IgD-negative memory B cell (primary cell): Measurements from ENCODE around the gene CHST8. TPM values are rescaled to one million over a fixed set of nuclear protein-coding genes. Genes with fewer than 3 reads are reported as not detected.

Source experiments
- H3K27ac Mint-ChIP-seq, 3 donors: one replicate each; pipeline ENCODE4 v1.8.0; 2020 to 2022; ENCODE audit warnings: mild to moderate bottlenecking in 3 of 3, mixed read lengths in 3 of 3, moderate library complexity in 1 of 3
- H3K27me3 Mint-ChIP-seq: one replicate; pipeline ENCODE4 v1.8.0; 2021; ENCODE audit warnings: mixed read lengths
- H3K36me3 Mint-ChIP-seq: one replicate; pipeline ENCODE4 v1.8.0; 2020; ENCODE audit warnings: mild to moderate bottlenecking, mixed read lengths
- H3K4me1 Mint-ChIP-seq, 3 donors: one replicate each; pipeline ENCODE4 v1.8.0; 2020 to 2022; ENCODE audit warnings: mixed read lengths in 3 of 3, mild to moderate bottlenecking in 1 of 3
- H3K4me3 Mint-ChIP-seq, 4 donors: one replicate each; pipeline ENCODE4 v1.8.0; 2020 to 2022; ENCODE audit warnings: mild to moderate bottlenecking in 4 of 4, mixed read lengths in 4 of 4, moderate library complexity in 3 of 4
- H3K9me3 Mint-ChIP-seq, 3 donors: one replicate each; pipeline ENCODE4 v1.8.0; 2020 to 2021; ENCODE audit warnings: mixed read lengths in 3 of 3, mild to moderate bottlenecking in 1 of 3
- polyA plus RNA-seq: library from polyadenylated mRNA; unstranded; fragments of 300-500 nt; fragmentation: Illumina TruSeq; gene quantifications from one replicate; pipeline ENCODE4 v1.2.3, GENCODE V29; 2021

CHST8 gene
- polyA plus RNA-seq, 1 donor from 2014 or later, result not detected

- Mint-ChIP-seq H3K4me1 (no peaks in the 10 kb centered on the region), H3K36me3 (no peaks in the 10 kb centered on the region), H3K4me3 (no peak overlapping the region), H3K27ac (no peak overlapping the region), H3K9me3 (peaks cover 0 to 4% (median 2%) of the 10 kb centered on the region in 3 donors), H3K27me3 (peaks cover 13% of the 10 kb centered on the region)
Measured at GRCh38 chr19:33683881-33684537, 62.3 kb downstream of the CHST8 start.

- Mint-ChIP-seq H3K9me3 (peaks cover 0 to 4% (median 2%) of the 10 kb centered on the region in 3 donors), H3K4me1 (no peaks in the 10 kb centered on the region), H3K4me3 (no peak overlapping the region), H3K36me3 (no peaks in the 10 kb centered on the region), H3K27me3 (peaks cover 16% of the 10 kb centered on the region), H3K27ac (no peak overlapping the region)
Measured at GRCh38 chr19:33684538-33685232, 62.9 kb downstream of the CHST8 start.

- H3K4me3 Mint-ChIP-seq, result no peak overlapping the region
- no peak overlapping the region for H3K27ac Mint-ChIP-seq
- no peaks in the 10 kb centered on the region for H3K4me1 Mint-ChIP-seq
- peaks cover 0 to 4% (median 2%) of the 10 kb centered on the region in 3 donors for H3K9me3 Mint-ChIP-seq
- H3K27me3 Mint-ChIP-seq, result peaks cover 16% of the 10 kb centered on the region
- no peaks in the 10 kb centered on the region for H3K36me3 Mint-ChIP-seq
Measured at GRCh38 chr19:33685541-33685940, 63.8 kb downstream of the CHST8 start.

GRCh38 chr19:33686262-33686661 is 64.5 kb downstream of the CHST8 start:
- H3K27me3 Mint-ChIP-seq, result peaks cover 16% of the 10 kb centered on the region
- no peak overlapping the region for H3K4me3 Mint-ChIP-seq
- H3K4me1 Mint-ChIP-seq, result no peaks in the 10 kb centered on the region
- no peak overlapping the region for H3K27ac Mint-ChIP-seq
- H3K9me3 Mint-ChIP-seq, result peaks cover 0 to 4% (median 2%) of the 10 kb centered on the region in 3 donors
- H3K36me3 Mint-ChIP-seq, result no peaks in the 10 kb centered on the region

- no peaks in the 10 kb centered on the region for H3K4me1 Mint-ChIP-seq
- no peak overlapping the region for H3K27ac Mint-ChIP-seq
- peaks cover 16% of the 10 kb centered on the region for H3K27me3 Mint-ChIP-seq
- H3K4me3 Mint-ChIP-seq, result no peak overlapping the region
- peaks cover 0 to 4% (median 2%) of the 10 kb centered on the region in 3 donors for H3K9me3 Mint-ChIP-seq
- H3K36me3 Mint-ChIP-seq, result no peaks in the 10 kb centered on the region
Measured at GRCh38 chr19:33686687-33687480, 65.1 kb downstream of the CHST8 start.

- peaks cover 16% of the 10 kb centered on the region for H3K27me3 Mint-ChIP-seq
- no peaks in the 10 kb centered on the region for H3K36me3 Mint-ChIP-seq
- H3K27ac Mint-ChIP-seq, result no peak overlapping the region
- H3K4me1 Mint-ChIP-seq, result no peaks in the 10 kb centered on the region
- no peak overlapping the region for H3K4me3 Mint-ChIP-seq
- peaks cover 0 to 4% (median 2%) of the 10 kb centered on the region in 3 donors for H3K9me3 Mint-ChIP-seq
Measured at GRCh38 chr19:33687481-33688170, 65.9 kb downstream of the CHST8 start.

- no peaks in the 10 kb centered on the region for H3K36me3 Mint-ChIP-seq
- peaks cover 16% of the 10 kb centered on the region for H3K27me3 Mint-ChIP-seq
- H3K27ac Mint-ChIP-seq, result no peak overlapping the region
- no peaks in the 10 kb centered on the region for H3K4me1 Mint-ChIP-seq
- H3K9me3 Mint-ChIP-seq, result no peaks in the 10 kb centered on the region
- no peak overlapping the region for H3K4me3 Mint-ChIP-seq
Measured at GRCh38 chr19:33688171-33688992, 66.6 kb downstream of the CHST8 start.

GRCh38 chr19:33689138-33689746 is 67.5 kb downstream of the CHST8 start:
- no peaks in the 10 kb centered on the region for H3K4me1 Mint-ChIP-seq
- H3K36me3 Mint-ChIP-seq, result no peaks in the 10 kb centered on the region
- no peak overlapping the region for H3K27ac Mint-ChIP-seq
- H3K27me3 Mint-ChIP-seq, result peaks cover 16% of the 10 kb centered on the region
- peak overlapping the region in 1 of 4 donors; percentile 47 for H3K4me3 Mint-ChIP-seq
- H3K9me3 Mint-ChIP-seq, result no peaks in the 10 kb centered on the region

GRCh38 chr19:33689868-33690267 is 68.1 kb downstream of the CHST8 start:
- no peak overlapping the region for H3K27ac Mint-ChIP-seq
- H3K4me3 Mint-ChIP-seq, result no peak overlapping the region
- peaks cover 16% of the 10 kb centered on the region for H3K27me3 Mint-ChIP-seq
- H3K36me3 Mint-ChIP-seq, result no peaks in the 10 kb centered on the region
- no peaks in the 10 kb centered on the region for H3K9me3 Mint-ChIP-seq
- no peaks in the 10 kb centered on the region for H3K4me1 Mint-ChIP-seq

GRCh38 chr19:33690378-33691029 is 68.8 kb downstream of the CHST8 start:
- no peaks in the 10 kb centered on the region for H3K36me3 Mint-ChIP-seq
- no peaks in the 10 kb centered on the region for H3K4me1 Mint-ChIP-seq
- H3K9me3 Mint-ChIP-seq, result no peaks in the 10 kb centered on the region
- H3K27me3 Mint-ChIP-seq, result peaks cover 12% of the 10 kb centered on the region
- H3K4me3 Mint-ChIP-seq, result no peak overlapping the region
- H3K27ac Mint-ChIP-seq, result no peak overlapping the region

GRCh38 chr19:33691030-33691427 is 69.3 kb downstream of the CHST8 start:
- H3K27ac Mint-ChIP-seq, result no peak overlapping the region
- no peak overlapping the region for H3K4me3 Mint-ChIP-seq
- no peaks in the 10 kb centered on the region for H3K4me1 Mint-ChIP-seq
- no peaks in the 10 kb centered on the region for H3K9me3 Mint-ChIP-seq
- H3K36me3 Mint-ChIP-seq, result no peaks in the 10 kb centered on the region
- H3K27me3 Mint-ChIP-seq, result peaks cover 7% of the 10 kb centered on the region

GRCh38 chr19:33691736-33692135 is 70.0 kb downstream of the CHST8 start:
- no peak overlapping the region for H3K27ac Mint-ChIP-seq
- H3K27me3 Mint-ChIP-seq, result peaks cover 5% of the 10 kb centered on the region
- H3K36me3 Mint-ChIP-seq, result no peaks in the 10 kb centered on the region
- H3K4me3 Mint-ChIP-seq, result no peak overlapping the region
- no peaks in the 10 kb centered on the region for H3K4me1 Mint-ChIP-seq
- no peaks in the 10 kb centered on the region for H3K9me3 Mint-ChIP-seq

GRCh38 chr19:33693678-33694077 is 71.9 kb downstream of the CHST8 start:
- no peak overlapping the region for H3K4me3 Mint-ChIP-seq
- no peaks in the 10 kb centered on the region for H3K36me3 Mint-ChIP-seq
- H3K27me3 Mint-ChIP-seq, result peaks cover 3% of the 10 kb centered on the region
- H3K9me3 Mint-ChIP-seq, result no peaks in the 10 kb centered on the region
- peaks cover 0 to 1% (median 0%) of the 10 kb centered on the region in 3 donors for H3K4me1 Mint-ChIP-seq
- H3K27ac Mint-ChIP-seq, result no peak overlapping the region
